Endothelial cell of umbilical vein (primary cell): ENCODE results near the gene ATP6V0C.

Source experiments
- CTCF ChIP-seq, 2 donors: IDR thresholded peaks; 1 replicate in 1 of 2; 2 replicates in 1 of 2; pipeline ENCODE4 v1.5.1; 2011; ENCODE audit warnings: low read length in 2 of 2, mild to moderate bottlenecking in 2 of 2, moderate library complexity in 2 of 2, control low read depth in 1 of 2, inconsistent platforms in 1 of 2, low read depth in 1 of 2; ENCODE audit not compliant: insufficient read depth in 1 of 2; ENCODE audit errors: extremely low read depth in 1 of 2
- EZH2 ChIP-seq: IDR thresholded peaks from 2 replicates; pipeline ENCODE4 v1.6.1; 2012; ENCODE audit warnings: borderline replicate concordance, low read depth, mild to moderate bottlenecking, moderate library complexity, low read length, inconsistent platforms; ENCODE audit not compliant: severe bottlenecking
- GATA2 ChIP-seq: IDR thresholded peaks from 2 replicates; pipeline ENCODE4 v1.7.0; 2011; ENCODE audit warnings: low read depth, mild to moderate bottlenecking, moderate library complexity, mixed read lengths, low read length; ENCODE audit not compliant: insufficient read length, insufficient read depth
- JUN ChIP-seq: IDR thresholded peaks from 2 replicates; pipeline ENCODE4 v1.6.1; 2011; ENCODE audit warnings: borderline replicate concordance, low read depth; ENCODE audit not compliant: insufficient read length, insufficient read depth
- MYC ChIP-seq: IDR thresholded peaks from one replicate; pipeline ENCODE4 v1.6.1; 2011; ENCODE audit warnings: mild to moderate bottlenecking, low read depth, low read length
- POLR2A ChIP-seq: IDR thresholded peaks from 2 replicates; pipeline ENCODE4 v1.6.1; 2012; ENCODE audit warnings: low read depth, mild to moderate bottlenecking, control low read depth, low read length
- POLR2AphosphoS5 ChIP-seq: IDR thresholded peaks from 2 replicates; pipeline ENCODE4 v1.6.1; 2012; ENCODE audit warnings: low read depth, mild to moderate bottlenecking, control low read depth, low read length, moderate library complexity; ENCODE audit not compliant: insufficient read depth

- TF ChIP-seq EZH2 (no peak), CTCF (IDR thresholded peaks at IDR 0.05; ENCODE audit: extremely low read depth in 1 of 2, insufficient read depth in 1 of 2, low read depth in 1 of 2, low read length in 2 of 2) (no peak), POLR2A (no peak), POLR2AphosphoS5 (no peak), GATA2 (no peak), MYC (no peak), JUN (no peak)
These were observed 17.3 kb upstream of the ATP6V0C start for GRCh38 chr16:2496223-2497115.
